Ascending aorta (tissue), 2 donors: ENCODE data around the gene IFNAR1. TPM values are rescaled to one million over a fixed set of nuclear protein-coding genes. Genes with fewer than 3 reads are reported as not detected.
"Not testable (repeated sequence)": the region's sequence is repeated elsewhere in the genome, so short reads cannot be mapped to it uniquely, and the experiment has no call there.

Experiments used
- DNase-seq, 2 donors: peaks; one replicate each; pipeline ENCODE4 v3.0.0-alpha.2; 2019; ENCODE audit warnings: low spot score in 2 of 2
- H3K27ac ChIP-seq, 2 donors: fragments of 200-600 bp; sonication (generic); one replicate each; pipeline ENCODE4 v1.5.1; 2016 to 2017; ENCODE audit warnings: mild to moderate bottlenecking in 1 of 2
- H3K27me3 ChIP-seq: fragments of 200-600 bp; sonication (generic); one replicate; pipeline ENCODE4 v1.5.1; 2017
- H3K36me3 ChIP-seq, 2 donors: fragments of 200-600 bp; sonication (generic); one replicate each; pipeline ENCODE4 v1.5.1; 2016
- H3K4me1 ChIP-seq, 2 donors: fragments of 200-600 bp; sonication (generic); one replicate each; pipeline ENCODE4 v1.5.1; 2016 to 2017; ENCODE audit warnings: mild to moderate bottlenecking in 1 of 2
- H3K4me3 ChIP-seq, 2 donors: fragments of 200-600 bp; sonication (generic); one replicate each; pipeline ENCODE4 v1.5.1; 2016 to 2017; ENCODE audit warnings: mild to moderate bottlenecking in 1 of 2
- H3K9me3 ChIP-seq, 2 donors: fragments of 200-600 bp; sonication (generic); one replicate each; pipeline ENCODE4 v1.5.1; 2016
- CTCF ChIP-seq, 3 experiments: fragments of 200-600 bp in 2 of 3; fragments of 450-650 bp in 1 of 3; sonication (generic) in 2 of 3; IDR thresholded peaks; one replicate each; pipeline ENCODE4 v1.5.1; 2016 to 2019; ENCODE audit warnings: antibody characterized with exemption in 3 of 3, mild to moderate bottlenecking in 1 of 3, moderate library complexity in 1 of 3
- intact Hi-C: fragments of 100-400 bp; cut with DNase I; formaldehyde crosslinking; loops from one replicate; pipeline ENCODE4 v1.15.1; 2023
- total RNA-seq: library from RNA; depleted of rRNA; stranded (reverse); fragments of >200 nt; gene quantifications from one replicate; pipeline ENCODE4 v1.1.0, GENCODE V29; 2016

The IFNAR1 gene
- total RNA-seq, 1 donor from 2014 or later, result 25.9 TPM

DNA sequence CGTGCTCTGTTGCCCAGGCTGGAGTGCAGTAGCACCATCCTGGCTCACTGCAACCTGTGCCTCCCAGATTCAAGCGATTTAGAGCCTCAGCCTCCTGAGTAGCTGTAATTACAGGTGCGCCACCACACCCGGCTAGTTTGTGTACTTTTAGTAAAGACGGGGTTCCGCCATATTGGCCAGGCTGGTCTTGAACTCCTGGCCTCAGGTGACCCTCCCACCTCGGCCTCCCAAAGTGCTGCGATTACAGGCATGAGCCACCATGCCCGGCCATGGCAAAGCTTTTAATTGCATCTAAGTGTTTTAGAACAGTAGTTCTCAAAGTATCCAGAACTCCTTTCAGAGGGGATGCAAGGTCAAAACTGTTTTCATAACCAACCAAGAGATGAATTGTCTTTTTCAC lies 53.3 kb downstream of the IFNAR1 start:
- intact Hi-C loops, result loop anchor here (5.0 kb wide), 1 partner anchor 176 kb away; no protein-coding TSS in a partner anchor
- Histone ChIP-seq H3K4me1 (peaks cover 6 to 26% of the 10 kb centered on the region in 2 donors), H3K27ac (no peak overlapping the region), H3K9me3 (no peaks in the 10 kb centered on the region), H3K4me3 (no peak overlapping the region), H3K36me3 (no peaks in the 10 kb centered on the region), H3K27me3 (no peaks in the 10 kb centered on the region)
- no peak for TF ChIP-seq CTCF (IDR thresholded peaks at IDR 0.05)
- no peak for DNase-seq

- H3K36me3 ChIP-seq, H3K4me3 ChIP-seq, H3K9me3 ChIP-seq, H3K27me3 ChIP-seq: not testable (repeated sequence)
- Histone ChIP-seq H3K4me1 (peaks cover 6 to 27% of the 10 kb centered on the region in 2 donors), H3K27ac (peak overlapping the region; percentile 77 to 82)
- intact Hi-C loops, result loop anchor here (1.0 to 5.0 kb wide), 3 partner anchors 22 to 178 kb away; no protein-coding TSS in a partner anchor
- DNase-seq, result peak in 1 of 2 donors; percentile 80
Observed at GRCh38 chr21:33379934-33380333, 55.2 kb downstream of the IFNAR1 start.

DNA sequence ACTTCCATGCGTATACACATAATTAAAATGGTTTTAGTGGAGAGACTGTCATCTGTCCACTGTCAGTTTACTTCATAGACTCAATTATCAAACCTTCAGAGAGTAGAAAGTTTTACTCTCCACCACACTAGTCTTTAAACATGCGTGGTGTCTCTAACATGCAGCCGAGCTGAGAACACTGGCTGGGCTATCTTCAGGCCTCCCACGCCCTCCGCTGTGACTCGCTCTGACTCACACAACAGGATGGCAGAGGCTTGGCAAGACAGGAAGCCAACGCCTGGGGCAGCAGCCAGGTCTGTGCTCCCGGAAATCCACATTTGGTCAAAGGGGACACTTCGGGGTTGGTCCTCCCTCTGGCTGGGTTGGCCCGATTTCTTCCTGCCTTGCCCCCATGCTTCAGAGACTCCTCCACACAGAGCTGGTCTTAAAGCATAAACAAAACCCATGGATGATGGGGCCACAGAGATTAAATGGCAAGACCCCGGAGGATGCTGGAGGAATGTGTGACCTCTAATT lies 55.8 kb downstream of the IFNAR1 start:
- intact Hi-C loops, result loop anchor here (1.0 to 2.0 kb wide), 2 partner anchors 22 to 54 kb away; no protein-coding TSS in a partner anchor
- Histone ChIP-seq H3K27ac (peak overlapping the region; percentile 77 to 82), H3K9me3 (no peaks in the 10 kb centered on the region), H3K27me3 (no peaks in the 10 kb centered on the region), H3K36me3 (no peaks in the 10 kb centered on the region), H3K4me3 (no peak overlapping the region), H3K4me1 (peaks cover 6 to 27% of the 10 kb centered on the region in 2 donors)
- no peak for TF ChIP-seq CTCF (IDR thresholded peaks at IDR 0.05)
- DNase-seq, result peak; percentile 91 to 98

- H3K4me1 ChIP-seq, result peaks cover 6 to 27% of the 10 kb centered on the region in 2 donors
- not testable (repeated sequence) for DNase-seq, H3K4me3 ChIP-seq
Observed at GRCh38 chr21:33381381-33381780, 56.6 kb downstream of the IFNAR1 start.

DNA sequence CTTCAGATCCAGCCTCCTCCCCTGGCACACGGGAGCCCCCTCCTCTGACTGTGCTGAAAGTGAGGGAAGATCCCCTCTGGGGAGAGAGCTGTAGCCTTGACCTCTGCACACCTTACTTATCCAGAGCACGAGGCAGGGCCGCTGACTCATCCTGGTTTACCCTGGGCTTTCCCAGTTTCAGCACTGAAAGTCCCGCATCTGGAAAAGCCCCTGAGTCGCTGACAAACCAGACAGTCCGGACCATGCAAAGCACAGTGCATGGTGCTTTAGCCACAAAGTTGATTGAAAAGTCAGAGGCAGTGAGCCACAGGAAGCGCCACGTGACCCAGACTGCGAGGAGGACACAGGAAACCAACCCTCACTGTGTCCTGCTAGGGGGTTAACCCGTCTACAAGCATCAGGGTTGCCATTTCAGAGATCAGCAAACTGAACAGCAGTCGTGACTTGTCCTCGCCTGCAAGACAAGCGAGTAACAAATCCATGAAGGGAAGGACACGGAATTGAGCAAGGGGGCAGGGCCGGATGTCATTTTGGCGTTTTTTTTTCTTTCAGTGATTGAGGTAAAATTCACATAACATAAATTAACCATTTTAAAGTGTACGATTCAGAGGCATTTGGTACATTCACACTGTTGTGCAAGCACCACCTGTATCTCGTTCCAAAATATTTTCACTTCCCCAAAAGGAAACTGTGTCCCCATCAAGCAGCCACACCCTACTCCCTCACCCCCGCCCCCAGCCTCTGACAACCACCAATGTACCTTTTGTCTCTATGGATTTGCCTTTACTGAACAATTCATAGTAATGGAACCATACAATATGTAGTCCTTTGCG lies 58.5 kb downstream of the IFNAR1 start:
- no peaks in the 10 kb centered on the region for H3K36me3 ChIP-seq
- H3K27ac ChIP-seq, result peak overlapping the region; percentile 40 to 46
- DNase-seq, result peak in 1 of 2 donors; percentile 83
- H3K4me1 ChIP-seq, result peaks cover 6 to 27% of the 10 kb centered on the region in 2 donors
- no peak for TF ChIP-seq CTCF (IDR thresholded peaks at IDR 0.05)
- intact Hi-C loops, result no loop called here
- H3K27me3 ChIP-seq, result no peaks in the 10 kb centered on the region
- H3K4me3 ChIP-seq, result peak overlapping the region; percentile 16 to 37
- no peaks in the 10 kb centered on the region for H3K9me3 ChIP-seq

More at GRCh38 chr21:33381381-33381780, 56.6 kb downstream of the IFNAR1 start:
- H3K27ac ChIP-seq, H3K9me3 ChIP-seq, H3K36me3 ChIP-seq, H3K27me3 ChIP-seq: not testable (repeated sequence)
- intact Hi-C loops, result loop anchor here (2.0 kb wide), 1 partner anchor 53 kb away; no protein-coding TSS in a partner anchor

- Histone ChIP-seq H3K4me1 (peaks cover 5 to 21% of the 10 kb centered on the region in 2 donors), H3K4me3 (no peak overlapping the region), H3K9me3 (no peaks in the 10 kb centered on the region), H3K27ac (no peak overlapping the region), H3K27me3 (no peaks in the 10 kb centered on the region), H3K36me3 (no peaks in the 10 kb centered on the region)
- intact Hi-C loops, result no loop called here
- DNase-seq, result no peak
- TF ChIP-seq CTCF (IDR thresholded peaks at IDR 0.05), result no peak
Observed at GRCh38 chr21:33384841-33385331, 60.1 kb downstream of the IFNAR1 start.
